ENCODE data around the gene STOM. TPM values are rescaled to one million over a fixed set of nuclear protein-coding genes. Genes with fewer than 3 reads are reported as not detected.
"Not testable (repeated sequence)": the region's sequence is repeated elsewhere in the genome, so short reads cannot be mapped to it uniquely, and the experiment has no call there.

Gene STOM
- total RNA-seq, 2 donors from 2014 or later: 94.6 to 115 TPM

DNA sequence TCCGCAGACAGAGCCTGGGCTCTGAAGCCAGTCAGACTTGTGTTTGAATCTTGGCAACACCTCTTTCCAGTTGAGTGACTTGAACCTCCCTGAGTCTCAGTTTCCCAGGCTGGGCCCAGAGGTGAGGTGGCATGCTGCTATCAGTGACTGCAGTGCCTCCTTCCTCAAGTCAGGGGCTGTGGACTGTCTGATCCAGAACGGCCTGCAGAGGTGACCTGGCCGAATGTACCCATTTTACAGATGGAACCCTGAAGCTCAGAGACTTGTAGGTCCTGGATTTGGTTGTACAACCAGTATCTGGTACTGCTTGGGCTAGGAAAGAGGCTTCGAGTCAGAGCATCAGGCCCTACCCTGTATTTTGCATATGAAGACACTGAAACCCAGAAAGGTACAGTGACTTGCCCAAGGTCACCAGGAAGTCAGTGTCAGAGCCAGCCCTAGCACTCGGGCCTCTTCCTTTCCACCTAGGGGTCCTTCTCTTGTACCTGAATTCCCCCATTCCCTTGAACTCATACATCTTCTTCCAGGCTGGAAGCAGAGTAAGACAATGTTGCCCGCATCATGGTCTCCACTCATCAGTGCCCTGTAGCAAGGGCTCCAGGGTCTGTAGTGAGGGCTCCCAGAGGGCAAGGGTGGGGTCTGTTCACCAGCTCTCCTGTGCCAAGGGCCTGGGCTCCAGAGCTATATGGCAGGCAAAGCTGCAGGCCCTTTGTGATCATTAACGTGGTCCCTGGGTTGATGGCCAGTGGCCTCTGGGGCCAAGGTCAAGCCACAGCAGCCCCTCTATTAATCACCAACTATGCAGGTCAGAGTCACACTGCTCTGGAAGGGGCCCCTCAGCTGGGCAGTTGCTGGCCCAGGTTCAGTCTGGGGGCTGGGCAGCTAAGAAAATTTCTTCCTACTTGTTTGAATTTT, 73.6 kb downstream of the STOM start:
- intact Hi-C loops (cut with DNase I, micrococcal nuclease): no loop called here
- DNase-seq: no peak
- no peak for ATAC-seq

GRCh38 chr9:121295662-121296191, 74.3 kb downstream of the STOM start:
- intact Hi-C loops (cut with DNase I, micrococcal nuclease): no loop called here
- ATAC-seq: no peak

GRCh38 chr9:121294866-121295661, 75.0 kb downstream of the STOM start:
- intact Hi-C loops (cut with DNase I, micrococcal nuclease): no loop called here
- peak in 1 of 2 donors; percentile 70 for DNase-seq
- no peak for ATAC-seq

More at GRCh38 chr9:121295662-121296191, 74.3 kb downstream of the STOM start:
- DNase-seq: no peak

- intact Hi-C loops (cut with DNase I, micrococcal nuclease): no loop called here
- DNase-seq: no peak
- no peak for ATAC-seq
These were observed 75.8 kb downstream of the STOM start for GRCh38 chr9:121294151-121294743.

DNA sequence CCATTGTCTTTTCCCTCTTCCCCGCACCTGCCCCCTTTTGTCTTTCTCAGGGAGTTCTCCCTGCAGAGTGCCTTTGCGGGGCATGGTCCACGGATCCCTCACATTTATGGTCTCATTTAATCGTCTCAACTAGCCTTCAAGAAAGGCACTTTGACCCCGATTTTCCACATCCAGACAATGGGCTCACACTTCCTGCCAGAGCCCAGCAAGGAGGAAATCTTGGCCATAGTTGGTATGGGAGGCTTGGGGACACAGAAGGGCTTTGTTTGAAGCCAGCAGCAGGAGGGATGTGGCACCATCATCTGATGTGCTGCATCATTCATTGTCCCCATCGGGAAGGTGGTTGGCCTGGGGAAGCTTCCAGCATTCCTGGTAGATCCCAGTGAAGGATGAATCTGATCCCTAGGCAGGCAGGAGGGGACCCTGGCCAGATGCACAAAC, 77.2 kb downstream of the STOM start:
- intact Hi-C loops (cut with DNase I, micrococcal nuclease): no loop called here
- DNase-seq (no peak), ATAC-seq (no peak)

DNA sequence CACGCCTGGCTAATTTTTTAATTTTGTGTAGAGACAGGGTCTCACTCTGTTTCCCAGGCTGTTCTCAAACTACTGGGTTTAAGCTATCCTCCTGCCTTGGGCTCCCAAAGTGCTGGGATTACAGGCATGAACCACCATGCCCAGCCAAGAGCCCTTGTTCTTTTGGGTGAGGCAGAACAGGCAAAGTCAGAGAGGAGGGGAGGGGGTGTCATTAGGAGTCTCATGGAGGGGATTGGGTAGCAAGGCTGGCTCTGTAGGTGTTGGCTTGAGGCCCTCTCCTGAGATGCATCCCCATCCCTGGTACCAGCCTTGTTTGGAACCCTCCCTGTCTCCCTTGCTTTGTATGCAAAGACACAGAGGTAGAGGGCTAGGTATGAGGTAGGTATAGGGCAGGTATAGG, 78.0 kb downstream of the STOM start:
- intact Hi-C loops (cut with DNase I, micrococcal nuclease): no loop called here
- ATAC-seq (no peak), DNase-seq (no peak)

DNA sequence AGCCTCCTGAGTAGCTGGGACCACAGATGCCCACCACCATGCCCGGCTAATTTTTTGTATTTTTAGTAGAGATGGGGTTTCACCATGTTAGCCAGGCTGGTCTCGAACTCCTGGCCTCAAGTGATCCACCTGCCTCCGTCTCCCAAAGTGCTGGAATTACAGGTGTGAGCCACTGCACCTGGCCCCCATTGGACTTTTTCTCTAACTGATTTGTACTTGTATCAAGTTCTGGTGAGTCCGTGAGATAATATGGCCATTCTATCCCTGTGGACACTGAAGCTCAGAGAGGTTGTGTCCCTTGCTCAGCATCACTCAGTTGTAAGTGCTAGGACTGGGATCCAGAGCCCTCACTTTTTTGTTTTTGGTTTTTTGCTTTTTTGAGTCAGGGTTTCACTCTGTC, 78.5 kb downstream of the STOM start:
- not testable (repeated sequence) for DNase-seq

DNA sequence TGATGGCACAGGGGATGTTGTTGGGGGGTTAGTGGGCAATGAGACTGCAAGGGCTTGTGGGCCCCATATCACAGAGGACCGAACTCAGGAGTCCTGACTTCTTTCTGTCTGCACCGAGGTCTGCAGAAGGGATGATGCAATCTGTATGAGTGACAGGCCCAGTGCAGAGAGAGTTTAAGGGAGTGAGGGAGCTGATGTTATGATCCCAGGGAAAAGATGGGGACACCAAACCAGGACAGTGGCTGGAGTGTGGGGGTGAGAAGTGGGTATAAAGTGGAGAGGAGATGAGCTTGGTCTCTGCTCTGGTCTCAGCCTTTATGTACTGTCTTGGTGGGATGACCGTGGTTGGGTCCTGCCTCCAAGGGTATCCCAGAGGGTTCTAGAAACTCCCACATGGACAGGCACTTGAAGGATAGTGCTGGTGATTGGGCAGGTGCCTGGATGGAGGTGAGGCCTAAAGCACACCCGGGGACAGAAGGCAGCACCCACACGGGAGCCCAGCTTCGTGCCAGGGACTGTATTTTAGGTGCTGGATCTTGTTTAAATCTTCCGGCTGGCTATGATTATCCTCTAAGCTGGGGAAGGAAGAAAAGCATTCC, 80.2 kb downstream of the STOM start:
- no peak for ATAC-seq
- intact Hi-C loops (cut with DNase I, micrococcal nuclease): no loop called here
- DNase-seq: peak in 1 of 2 donors; percentile 30

More for the DNA sequence above, 78.5 kb downstream of the STOM start:
- ATAC-seq; intact Hi-C loops (cut with DNase I, micrococcal nuclease): not testable (repeated sequence)

- DNase-seq: peak; percentile 49 to 81
- peak; percentile 55 for ATAC-seq
- intact Hi-C loops (cut with DNase I, micrococcal nuclease): no loop called here
These were observed 80.9 kb downstream of the STOM start for GRCh38 chr9:121289026-121289771.

Other genes with a start within 250 kb of the STOM start
- 10 to 100 TPM; 87.1 to 93.1 TPM for gene RAB14, start 168.4 kb downstream of the STOM start, total RNA-seq
- gene GSN, start 102.1 kb downstream of the STOM start, total RNA-seq: 100 to 1,000 TPM; 404 to 854 TPM
- gene GGTA1, start 129.6 kb upstream of the STOM start, total RNA-seq: 1 to 10 TPM; 2.0 to 5.6 TPM

All from left colon (tissue), 2 donors.